ES-I3 (cell line): ENCODE data around the gene HNRNPA3.

Experiments used
- H3K36me3 ChIP-seq: 2 replicates; pipeline ENCODE4 v1.6.1; 2013; ENCODE audit warnings: mild to moderate bottlenecking, low read length, control low read depth, moderate library complexity; ENCODE audit not compliant: insufficient read depth
- H3K4me1 ChIP-seq: 2 replicates; pipeline ENCODE4 v1.6.1; 2013; ENCODE audit warnings: mild to moderate bottlenecking, control low read depth, low read length; ENCODE audit not compliant: insufficient read depth
- H3K9ac ChIP-seq: 2 replicates; pipeline ENCODE4 v1.6.1; 2013; ENCODE audit warnings: low read depth, mild to moderate bottlenecking, low read length, moderate library complexity
- H3K9me3 ChIP-seq: 2 replicates; pipeline ENCODE4 v1.6.1; 2013; ENCODE audit warnings: mild to moderate bottlenecking, low read length, moderate library complexity; ENCODE audit not compliant: control insufficient read depth, insufficient read depth

Gene HNRNPA3

DNA sequence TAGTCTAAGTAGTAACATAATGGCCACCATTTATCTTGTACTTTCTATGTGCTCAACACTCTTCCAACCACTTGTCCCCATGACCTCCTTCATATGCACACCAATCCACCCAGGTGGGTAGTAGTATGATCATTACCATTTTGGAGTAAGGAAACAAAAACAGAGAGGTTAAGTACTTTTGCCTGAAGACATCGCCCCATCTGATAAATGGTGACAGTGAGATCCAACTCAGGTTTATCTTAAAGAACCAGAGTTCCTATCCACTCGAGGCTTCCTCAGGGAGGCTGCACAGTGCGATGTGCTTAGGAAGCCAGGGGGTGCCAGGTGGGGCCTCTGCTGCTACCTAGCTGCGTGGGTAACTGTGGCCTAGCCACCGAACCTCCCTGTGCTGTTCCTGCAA lies 37.9 kb downstream of the HNRNPA3 start:
- Histone ChIP-seq H3K36me3 (no peaks in the 10 kb centered on the region), H3K4me1 (peaks cover 34% of the 10 kb centered on the region), H3K9me3 (no peaks in the 10 kb centered on the region), H3K9ac (no peak overlapping the region)

DNA sequence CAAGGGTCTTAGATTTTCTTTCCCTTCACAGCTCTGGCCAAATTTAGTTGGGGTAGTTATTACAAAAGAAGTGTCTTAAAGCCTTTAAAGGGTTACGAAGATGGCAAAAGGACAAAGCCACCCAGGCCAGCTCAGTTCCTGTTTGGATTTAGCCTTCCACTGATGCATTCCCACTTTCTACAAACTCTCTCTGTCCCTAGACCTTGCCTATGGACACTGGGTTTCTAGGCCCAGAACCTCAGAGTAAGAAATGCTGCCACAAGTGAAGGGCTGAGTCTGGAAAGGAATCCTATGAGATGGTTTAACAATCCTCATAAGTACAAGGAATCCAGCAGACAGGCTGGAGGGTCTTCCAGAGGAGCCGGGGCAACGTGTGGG lies 38.6 kb downstream of the HNRNPA3 start:
- Histone ChIP-seq H3K9me3 (no peaks in the 10 kb centered on the region), H3K4me1 (peaks cover 35% of the 10 kb centered on the region), H3K36me3 (no peaks in the 10 kb centered on the region), H3K9ac (no peak overlapping the region)

DNA sequence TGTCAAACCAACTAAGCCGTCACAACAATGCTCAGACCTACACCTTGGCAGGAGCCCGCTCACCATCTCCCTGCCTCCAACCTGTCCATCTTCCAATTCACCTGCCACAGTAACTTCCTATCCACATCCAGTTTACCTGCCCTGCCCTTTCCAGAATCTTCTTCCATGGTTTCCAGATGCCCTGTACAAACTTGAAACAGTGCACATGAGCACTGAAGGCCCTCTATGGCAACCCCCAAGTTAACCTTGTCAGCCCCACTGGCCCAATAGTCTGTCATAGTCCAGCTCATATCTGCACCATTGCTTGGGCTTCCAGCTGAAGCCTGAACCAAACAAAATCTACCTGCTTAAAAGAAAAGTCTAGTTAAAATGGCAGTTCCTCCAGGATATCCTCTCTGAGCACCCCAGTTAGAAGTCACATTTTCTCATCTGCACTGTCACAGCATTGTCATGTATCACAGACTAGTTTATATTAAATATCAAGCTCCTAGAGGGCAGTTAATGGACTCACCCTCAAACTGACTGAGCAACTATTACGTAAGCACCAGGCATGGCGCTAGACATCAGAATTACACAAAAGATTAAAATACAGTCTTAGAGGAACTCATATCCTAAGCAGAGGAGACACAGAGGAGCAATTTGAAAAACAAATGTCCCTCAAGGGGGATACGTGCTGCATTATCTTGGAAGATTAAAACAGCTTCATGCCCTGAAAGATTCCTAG lies 40.4 kb downstream of the HNRNPA3 start:
- Histone ChIP-seq H3K36me3 (no peaks in the 10 kb centered on the region), H3K4me1 (peaks cover 46% of the 10 kb centered on the region), H3K9ac (no peak overlapping the region), H3K9me3 (no peaks in the 10 kb centered on the region)

DNA sequence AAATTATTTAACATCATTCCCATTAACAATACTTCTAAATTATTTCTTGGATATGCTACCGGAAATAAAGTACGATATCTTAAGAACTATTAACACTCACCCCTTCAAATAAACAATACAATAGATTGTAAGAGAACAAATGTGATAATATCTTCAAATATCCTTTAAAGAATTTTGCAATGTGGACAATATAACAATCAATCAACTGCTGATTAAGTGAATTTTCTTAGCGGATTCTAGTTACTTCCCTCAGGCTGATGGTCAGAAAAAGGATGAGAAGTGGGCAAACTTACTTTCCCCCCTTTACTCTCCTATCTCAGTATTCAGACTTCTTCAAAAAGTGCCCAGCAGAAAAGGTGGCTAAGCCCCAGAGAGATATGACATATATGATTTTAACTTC lies 41.1 kb downstream of the HNRNPA3 start:
- Histone ChIP-seq H3K9ac (no peak overlapping the region), H3K36me3 (no peaks in the 10 kb centered on the region), H3K9me3 (peaks cover 4% of the 10 kb centered on the region), H3K4me1 (peaks cover 46% of the 10 kb centered on the region)

DNA sequence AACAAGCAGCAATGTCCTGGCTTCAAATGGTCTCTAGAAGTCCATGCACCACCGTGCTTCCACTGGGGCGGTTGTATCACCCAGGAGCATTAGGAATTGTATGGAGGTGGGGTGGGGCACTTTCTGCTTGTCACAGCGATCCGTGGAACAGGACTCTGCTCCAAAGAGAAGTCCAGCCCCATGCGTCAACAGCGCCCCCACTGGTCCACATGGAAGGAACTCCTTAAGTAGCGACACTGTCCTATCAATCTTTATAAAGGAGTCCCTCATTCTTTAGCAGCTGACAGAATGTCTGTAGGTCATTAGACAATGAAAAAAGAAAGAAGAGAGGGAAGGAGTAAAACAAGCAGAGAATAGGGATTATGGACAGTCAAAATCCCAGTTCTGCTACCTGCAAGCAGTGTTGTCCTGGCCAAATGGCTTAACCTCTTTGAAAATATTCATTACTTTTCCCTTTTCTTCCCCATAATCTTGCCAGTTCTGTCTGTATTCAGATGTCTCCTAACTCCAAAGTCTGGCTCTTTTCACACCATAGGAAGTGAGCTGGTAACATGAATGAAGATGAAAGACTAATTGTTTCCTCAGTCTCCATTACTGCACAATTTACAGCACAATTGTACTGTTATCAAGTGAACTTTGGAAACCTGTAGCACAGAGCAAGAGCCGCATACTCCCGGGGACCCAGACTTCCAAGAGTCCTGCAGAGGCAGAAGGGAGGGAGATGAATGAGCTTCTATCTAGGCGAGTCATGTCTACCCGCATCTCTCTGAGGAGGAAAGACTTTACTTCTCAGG lies 42.0 kb downstream of the HNRNPA3 start:
- Histone ChIP-seq H3K9ac (no peak overlapping the region), H3K4me1 (peaks cover 46% of the 10 kb centered on the region), H3K36me3 (no peaks in the 10 kb centered on the region), H3K9me3 (peaks cover 4% of the 10 kb centered on the region)

DNA sequence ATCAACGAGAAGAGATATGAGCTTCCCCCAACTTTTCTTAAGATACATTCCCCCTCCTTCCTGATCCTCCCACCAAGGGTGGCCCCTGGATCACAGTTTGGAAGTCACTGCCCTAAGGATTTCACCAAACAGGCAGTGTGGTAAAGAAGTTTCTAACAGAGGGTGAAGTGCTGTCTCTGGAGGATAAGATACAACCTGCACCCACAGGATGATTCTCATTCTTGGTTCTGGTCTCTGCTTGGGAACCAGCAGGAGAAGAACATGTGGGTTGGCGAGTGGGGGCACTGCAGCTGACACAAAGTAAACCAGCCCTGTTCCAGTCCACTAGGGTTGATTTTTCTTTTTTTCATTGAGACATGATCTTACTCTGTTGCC lies 42.6 kb downstream of the HNRNPA3 start:
- no peaks in the 10 kb centered on the region for H3K36me3 ChIP-seq
- no peak overlapping the region for H3K9ac ChIP-seq
- H3K4me1 ChIP-seq: peaks cover 47% of the 10 kb centered on the region
- H3K9me3 ChIP-seq: peaks cover 4% of the 10 kb centered on the region

DNA sequence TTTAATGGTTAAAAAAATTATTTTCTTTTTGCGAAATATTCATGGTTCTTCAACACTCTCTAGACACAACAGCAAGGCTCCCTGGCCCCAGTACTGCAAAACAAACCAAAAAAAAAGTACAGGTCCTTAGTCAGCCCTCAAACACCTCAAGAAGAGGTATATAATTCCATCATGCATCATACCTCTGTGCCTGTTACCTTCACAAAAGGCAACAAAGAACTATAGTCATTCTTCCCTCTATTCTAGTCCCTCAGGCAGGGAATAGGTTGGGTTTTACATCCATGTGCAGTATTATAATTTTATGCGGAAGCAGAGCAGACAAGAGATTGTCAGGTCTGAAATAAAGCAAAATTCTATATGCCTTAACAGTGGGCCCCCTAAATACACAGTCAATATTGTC lies 43.4 kb downstream of the HNRNPA3 start:
- peaks cover 51% of the 10 kb centered on the region for H3K4me1 ChIP-seq
- H3K9ac ChIP-seq: no peak overlapping the region
- H3K36me3 ChIP-seq: no peaks in the 10 kb centered on the region
- H3K9me3 ChIP-seq: peaks cover 4% of the 10 kb centered on the region

DNA sequence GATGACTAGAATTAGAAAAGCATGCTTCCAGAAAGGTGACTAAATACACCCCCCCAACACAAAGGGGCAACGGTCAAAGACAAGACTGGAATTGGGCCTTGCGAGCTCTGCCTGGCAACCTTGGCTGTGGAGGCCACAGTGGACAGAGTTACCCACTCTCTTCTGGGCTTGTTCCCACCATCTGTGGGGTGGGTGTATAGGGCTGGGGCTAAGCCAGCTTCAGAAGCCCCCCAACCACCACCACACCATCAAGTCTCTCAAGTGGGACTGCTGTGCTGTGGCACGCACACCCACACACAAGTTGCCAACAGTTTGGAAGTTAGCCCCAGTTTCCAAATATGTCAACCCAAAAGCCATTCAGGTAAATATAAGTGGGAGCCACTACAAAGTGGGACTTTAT lies 44.1 kb downstream of the HNRNPA3 start:
- no peaks in the 10 kb centered on the region for H3K36me3 ChIP-seq
- no peak overlapping the region for H3K9ac ChIP-seq
- H3K9me3 ChIP-seq: peaks cover 4% of the 10 kb centered on the region
- peaks cover 55% of the 10 kb centered on the region for H3K4me1 ChIP-seq

DNA sequence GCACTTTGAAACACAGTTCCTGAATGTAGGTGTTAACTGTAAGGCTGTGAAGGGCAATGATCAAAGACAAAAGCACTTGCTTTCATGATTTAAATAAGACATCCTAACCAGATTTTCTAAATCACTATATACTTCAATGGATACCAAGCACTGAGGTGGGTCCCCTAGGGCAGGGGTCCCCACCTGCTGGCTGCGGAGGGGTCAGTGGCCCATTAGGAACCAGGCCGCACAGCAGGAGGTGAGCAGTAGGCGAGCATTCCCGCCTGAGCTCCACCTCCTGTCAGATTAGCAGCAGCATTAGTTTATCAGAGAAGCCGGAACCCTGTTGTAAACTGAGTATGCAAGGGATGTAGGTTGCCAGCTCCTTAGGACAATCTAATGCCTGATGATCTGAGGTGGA lies 44.9 kb downstream of the HNRNPA3 start:
- no peaks in the 10 kb centered on the region for H3K36me3 ChIP-seq
- H3K9ac ChIP-seq: no peak overlapping the region
- H3K4me1 ChIP-seq: peaks cover 56% of the 10 kb centered on the region
- H3K9me3 ChIP-seq: peaks cover 4% of the 10 kb centered on the region

DNA sequence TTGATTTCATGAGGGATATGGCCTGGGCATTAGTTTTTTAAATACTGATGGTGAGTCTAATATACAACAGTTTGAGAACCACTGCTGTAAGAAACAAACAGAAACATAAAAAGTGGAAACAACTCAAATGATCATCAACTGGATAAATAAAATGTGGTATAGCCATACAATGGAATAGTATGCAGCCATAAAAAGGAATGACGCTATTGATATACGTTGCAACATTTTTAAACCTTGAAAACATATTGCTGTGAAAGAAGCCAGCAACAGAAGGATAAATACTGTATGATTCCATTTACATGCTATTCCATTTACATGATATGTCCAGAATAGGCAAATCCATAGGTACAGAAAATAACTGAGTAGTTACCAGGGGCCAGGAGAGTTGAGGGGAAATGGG lies 45.5 kb downstream of the HNRNPA3 start:
- Histone ChIP-seq H3K36me3 (no peaks in the 10 kb centered on the region), H3K4me1 (peaks cover 51% of the 10 kb centered on the region), H3K9me3 (peaks cover 4% of the 10 kb centered on the region), H3K9ac (no peak overlapping the region)

DNA sequence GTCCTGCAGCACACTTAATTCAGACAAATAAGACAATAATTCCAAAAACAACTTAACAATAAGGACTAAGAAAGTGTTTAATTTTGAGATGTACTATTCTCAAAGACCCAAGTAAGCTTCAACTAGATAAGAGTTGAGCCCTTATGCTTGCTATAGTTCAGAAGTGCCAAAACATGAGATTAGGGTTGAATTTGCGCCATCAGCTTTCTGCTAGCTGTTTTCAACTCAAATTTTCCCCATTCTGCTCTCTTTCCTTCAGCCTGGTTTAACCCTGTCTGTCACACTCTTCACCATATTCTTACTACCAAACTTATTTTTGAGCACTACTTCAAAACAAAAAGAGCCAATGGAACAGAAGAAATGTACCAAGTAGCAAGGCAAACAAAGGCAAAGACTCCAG lies 47.8 kb downstream of the HNRNPA3 start:
- no peak overlapping the region for H3K9ac ChIP-seq

DNA sequence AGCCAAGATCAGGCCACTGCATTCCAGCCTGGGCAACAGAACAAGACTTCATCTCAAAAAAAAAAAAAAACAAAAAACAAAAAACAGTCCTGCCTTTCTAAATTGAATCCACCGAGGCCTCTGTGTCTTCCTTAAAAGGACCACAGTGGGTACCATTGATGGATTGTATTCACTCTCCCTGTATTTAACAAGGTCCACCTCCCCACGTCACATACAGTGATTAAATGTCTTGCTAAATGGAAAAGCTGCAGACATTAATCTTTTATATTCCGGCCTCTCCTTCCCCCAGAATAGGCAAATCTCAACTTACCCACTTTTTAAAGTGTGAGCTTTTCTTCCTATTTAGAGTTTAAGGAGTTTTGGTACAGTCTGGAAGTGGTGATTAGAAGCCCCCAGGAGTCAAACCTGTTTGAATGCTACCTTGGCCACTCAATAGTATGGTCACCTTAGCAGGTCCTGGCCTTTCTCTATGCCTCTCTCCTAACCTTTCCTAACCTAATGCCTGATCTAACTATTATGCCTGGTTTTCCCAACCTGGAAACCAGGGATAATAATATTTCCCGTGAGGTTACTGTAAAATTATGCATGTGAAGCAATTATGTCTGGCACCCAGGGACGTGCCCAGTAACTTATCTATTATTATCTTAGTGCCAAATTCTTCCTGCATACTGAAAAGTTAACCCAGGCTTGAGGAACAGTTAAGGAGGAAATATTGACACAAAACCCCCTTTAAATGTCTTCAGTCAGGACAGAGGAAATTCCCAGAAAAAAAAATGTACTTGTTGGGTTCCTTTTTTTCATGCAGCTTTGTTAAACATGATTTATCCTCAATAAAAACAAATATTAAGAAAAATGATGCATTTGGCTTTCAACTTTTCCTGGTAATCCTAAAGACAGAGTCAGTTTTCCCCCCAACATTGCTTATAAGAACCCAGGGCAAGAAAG lies 48.8 kb downstream of the HNRNPA3 start:
- H3K9me3 ChIP-seq: peaks cover 4% of the 10 kb centered on the region
- H3K9ac ChIP-seq: peak overlapping the region; percentile 100; the same call in 1 of the 2 replicates
- H3K4me1 ChIP-seq: peaks cover 34% of the 10 kb centered on the region
- no peaks in the 10 kb centered on the region for H3K36me3 ChIP-seq

More for the DNA sequence above, 47.8 kb downstream of the HNRNPA3 start:
- Histone ChIP-seq H3K36me3 (no peaks in the 10 kb centered on the region), H3K4me1 (peaks cover 35% of the 10 kb centered on the region), H3K9me3 (peaks cover 4% of the 10 kb centered on the region)

DNA sequence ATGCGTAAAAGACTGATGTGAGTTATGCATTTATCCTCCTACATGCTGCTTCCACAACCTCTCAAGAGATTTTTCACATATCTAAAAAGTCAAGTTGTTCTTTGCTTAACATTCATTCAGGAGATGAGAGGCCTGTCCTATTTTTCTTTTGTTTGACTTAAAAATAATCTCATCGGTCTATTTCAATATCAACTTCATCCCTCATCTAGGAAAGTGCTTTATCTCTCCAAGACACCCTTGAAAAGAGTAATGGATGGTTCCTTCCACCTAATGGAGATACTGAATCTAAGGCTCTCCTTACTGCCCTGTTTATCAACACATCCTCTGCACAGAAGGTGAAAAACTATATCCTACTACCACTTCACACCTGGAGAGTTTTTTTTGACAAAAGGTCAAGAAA lies 49.5 kb downstream of the HNRNPA3 start:
- peaks cover 4% of the 10 kb centered on the region for H3K9me3 ChIP-seq
- peaks cover 32% of the 10 kb centered on the region for H3K4me1 ChIP-seq
- peak overlapping the region; percentile 100 for H3K9ac ChIP-seq
- H3K36me3 ChIP-seq: no peaks in the 10 kb centered on the region

DNA sequence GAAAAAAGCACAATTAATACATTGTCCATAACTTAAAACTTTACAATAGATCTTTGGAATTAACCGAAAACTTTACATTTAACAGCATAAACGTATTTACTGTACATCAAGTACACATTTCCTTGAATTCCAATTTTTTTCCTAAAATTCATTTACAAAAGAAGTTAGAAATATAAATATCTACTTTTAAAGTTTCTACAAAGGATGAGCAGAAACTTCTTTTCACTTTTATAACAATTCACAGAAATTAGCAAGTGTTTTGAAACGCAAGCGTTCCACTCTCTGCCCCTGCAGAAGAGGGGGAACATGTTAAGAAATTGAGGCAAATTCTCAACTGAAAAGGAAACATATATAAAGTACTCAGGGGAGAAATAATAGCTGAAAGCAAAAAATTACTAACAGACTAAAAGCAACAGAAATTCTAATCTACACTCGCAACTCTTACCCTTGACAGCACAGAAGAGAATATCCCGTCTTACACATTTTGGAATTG lies 50.4 kb downstream of the HNRNPA3 start:
- Histone ChIP-seq H3K4me1 (peaks cover 28% of the 10 kb centered on the region), H3K9ac (peak overlapping the region; percentile 100), H3K9me3 (peaks cover 4% of the 10 kb centered on the region), H3K36me3 (no peaks in the 10 kb centered on the region)
